Measurements from ENCODE around the gene SLC13A2.

The SLC13A2 gene

DNA sequence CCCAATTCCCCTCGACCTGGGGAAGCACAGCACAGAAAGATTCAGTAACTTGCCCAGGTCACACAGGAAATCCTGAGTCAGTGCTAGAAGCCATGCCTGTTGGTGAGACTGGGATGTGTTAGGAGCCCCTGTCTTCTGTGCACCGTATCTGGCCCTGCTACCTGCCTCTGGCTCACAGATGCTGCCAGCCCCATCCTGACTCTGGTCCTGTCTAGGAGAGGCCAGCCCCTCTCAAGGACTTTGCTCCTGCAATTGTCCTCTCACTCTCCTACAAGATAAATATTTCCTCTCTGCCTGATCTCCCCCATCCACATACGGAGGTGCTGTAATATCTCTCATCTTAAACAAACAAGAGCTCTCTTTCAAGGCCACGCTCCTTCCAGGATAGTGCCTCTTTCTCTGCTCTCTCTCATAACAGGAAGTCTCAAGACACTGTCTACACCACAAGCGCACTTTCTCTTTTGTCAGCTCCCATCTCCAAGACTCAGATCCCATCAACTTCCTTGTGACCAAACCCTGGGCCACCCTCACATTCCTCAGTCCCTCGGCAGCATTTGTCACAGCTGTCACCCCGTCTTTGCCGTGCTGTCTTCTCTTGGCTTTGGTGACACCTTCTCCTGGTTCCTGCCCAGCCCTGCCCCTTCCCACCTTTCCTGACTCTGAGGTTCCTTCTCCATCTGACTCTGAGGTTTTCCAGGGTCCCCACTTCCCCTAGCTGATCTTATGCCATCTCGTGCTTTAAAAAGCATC, 1.9 kb downstream of the SLC13A2 start:
- Mint-ChIP-seq H3K27ac (ENCODE audit: low read depth) (peak overlapping the region; percentile 2), H3K4me3 (no peak overlapping the region), H3K36me3 (ENCODE audit: insufficient read depth) (no peaks in the 10 kb centered on the region), H3K9me3 (no peaks in the 10 kb centered on the region), H3K4me1 (peaks cover 7% of the 10 kb centered on the region), H3K27me3 (no peaks in the 10 kb centered on the region)
- ATAC-seq (replicated peaks; ENCODE audit: extremely low read depth, poor library complexity, severe bottlenecking) (no peak), DNase-seq (ENCODE audit: low spot score in 2 of 2) (no peak)

GRCh38 chr17:28476076-28476865, 2.8 kb downstream of the SLC13A2 start:
- no peaks in the 10 kb centered on the region for H3K27me3 Mint-ChIP-seq
- no peaks in the 10 kb centered on the region for H3K36me3 Mint-ChIP-seq (ENCODE audit: insufficient read depth)
- peaks cover 7% of the 10 kb centered on the region for H3K4me1 Mint-ChIP-seq
- no peaks in the 10 kb centered on the region for H3K9me3 Mint-ChIP-seq
- no peak overlapping the region for H3K27ac Mint-ChIP-seq (ENCODE audit: low read depth)
- no peak for DNase-seq (ENCODE audit: low spot score in 2 of 2)
- ATAC-seq (replicated peaks; ENCODE audit: extremely low read depth, poor library complexity, severe bottlenecking), result no peak
- no peak overlapping the region for H3K4me3 Mint-ChIP-seq

- Mint-ChIP-seq H3K9me3 (no peaks in the 10 kb centered on the region), H3K27me3 (no peaks in the 10 kb centered on the region), H3K36me3 (ENCODE audit: insufficient read depth) (no peaks in the 10 kb centered on the region), H3K27ac (ENCODE audit: low read depth) (no peak overlapping the region), H3K4me3 (no peak overlapping the region), H3K4me1 (peaks cover 7% of the 10 kb centered on the region)
- ATAC-seq (replicated peaks; ENCODE audit: extremely low read depth, poor library complexity, severe bottlenecking) (no peak), DNase-seq (ENCODE audit: low spot score in 2 of 2) (no peak)
Observed at GRCh38 chr17:28477928-28478327, 4.5 kb downstream of the SLC13A2 start.

- no peaks in the 10 kb centered on the region for H3K9me3 Mint-ChIP-seq
- no peak for DNase-seq (ENCODE audit: low spot score in 2 of 2)
- peaks cover 7% of the 10 kb centered on the region for H3K4me1 Mint-ChIP-seq
- H3K4me3 Mint-ChIP-seq, result no peak overlapping the region
- H3K27ac Mint-ChIP-seq (ENCODE audit: low read depth), result no peak overlapping the region
- peaks cover 2% of the 10 kb centered on the region for H3K36me3 Mint-ChIP-seq (ENCODE audit: insufficient read depth)
- ATAC-seq (replicated peaks; ENCODE audit: extremely low read depth, poor library complexity, severe bottlenecking), result no peak
- H3K27me3 Mint-ChIP-seq, result no peaks in the 10 kb centered on the region
Observed at GRCh38 chr17:28478712-28479615, 5.5 kb downstream of the SLC13A2 start.

GRCh38 chr17:28480278-28480677, 6.8 kb downstream of the SLC13A2 start:
- Mint-ChIP-seq H3K27me3 (no peaks in the 10 kb centered on the region), H3K4me3 (no peak overlapping the region), H3K4me1 (peaks cover 9% of the 10 kb centered on the region), H3K9me3 (no peaks in the 10 kb centered on the region), H3K27ac (ENCODE audit: low read depth) (no peak overlapping the region), H3K36me3 (ENCODE audit: insufficient read depth) (peaks cover 2% of the 10 kb centered on the region)
- no peak for ATAC-seq (replicated peaks; ENCODE audit: extremely low read depth, poor library complexity, severe bottlenecking)
- no peak for DNase-seq (ENCODE audit: low spot score in 2 of 2)

DNA sequence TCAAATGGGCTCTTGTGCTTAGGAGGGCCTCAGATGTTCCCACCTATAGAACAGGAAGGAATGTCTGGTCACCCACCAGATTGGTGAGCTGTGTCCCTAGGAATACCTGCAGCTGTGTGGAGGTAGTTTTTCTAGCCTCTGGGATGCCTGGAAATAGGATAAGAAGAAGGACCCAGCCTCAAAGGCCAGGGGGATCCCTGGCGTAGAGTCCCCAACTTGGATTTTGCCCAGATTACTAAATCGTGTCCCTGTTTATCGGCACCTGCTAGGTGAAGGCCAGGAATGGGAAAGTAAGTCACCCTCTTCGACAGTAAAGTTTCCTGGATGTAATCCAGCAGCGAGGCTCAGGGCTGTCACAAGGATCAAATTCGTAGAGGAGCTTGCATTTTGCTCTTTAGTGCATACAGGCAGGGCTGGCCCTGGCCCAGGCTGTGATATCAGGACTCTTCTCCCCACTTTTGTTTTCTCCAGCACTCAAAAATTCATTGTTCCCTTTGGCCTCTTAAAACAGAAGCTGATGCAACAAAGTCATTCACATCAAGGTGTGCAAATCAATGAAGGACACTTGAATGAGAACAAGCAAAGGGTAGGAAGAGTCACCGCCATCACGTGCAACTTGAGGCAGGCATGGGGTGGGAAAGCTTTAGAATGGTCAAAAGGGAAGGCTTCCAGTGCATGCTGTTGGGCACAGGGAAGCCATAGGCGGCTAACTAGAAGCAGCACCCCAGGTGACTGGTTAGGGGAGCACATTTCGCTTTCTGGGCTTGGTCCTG, 7.5 kb downstream of the SLC13A2 start:
- ATAC-seq (replicated peaks; ENCODE audit: extremely low read depth, poor library complexity, severe bottlenecking), result no peak
- no peaks in the 10 kb centered on the region for H3K9me3 Mint-ChIP-seq

GRCh38 chr17:28482551-28483199, 9.2 kb downstream of the SLC13A2 start:
- ATAC-seq (replicated peaks; ENCODE audit: extremely low read depth, poor library complexity, severe bottlenecking) (no peak), DNase-seq (ENCODE audit: low spot score in 2 of 2) (no peak)
- H3K27ac Mint-ChIP-seq (ENCODE audit: low read depth), result no peak overlapping the region
- H3K4me3 Mint-ChIP-seq, result no peak overlapping the region
- H3K27me3 Mint-ChIP-seq, result no peaks in the 10 kb centered on the region
- H3K4me1 Mint-ChIP-seq, result peaks cover 4% of the 10 kb centered on the region
- H3K36me3 Mint-ChIP-seq (ENCODE audit: insufficient read depth), result peaks cover 2% of the 10 kb centered on the region
- H3K9me3 Mint-ChIP-seq, result no peaks in the 10 kb centered on the region

More for the DNA sequence above, 7.5 kb downstream of the SLC13A2 start:
- peaks cover 2% of the 10 kb centered on the region for H3K36me3 Mint-ChIP-seq (ENCODE audit: insufficient read depth)
- H3K4me1 Mint-ChIP-seq, result peaks cover 4% of the 10 kb centered on the region
- no peak for DNase-seq (ENCODE audit: low spot score in 2 of 2)
- H3K27ac Mint-ChIP-seq (ENCODE audit: low read depth), result no peak overlapping the region
- no peaks in the 10 kb centered on the region for H3K27me3 Mint-ChIP-seq
- no peak overlapping the region for H3K4me3 Mint-ChIP-seq

DNA sequence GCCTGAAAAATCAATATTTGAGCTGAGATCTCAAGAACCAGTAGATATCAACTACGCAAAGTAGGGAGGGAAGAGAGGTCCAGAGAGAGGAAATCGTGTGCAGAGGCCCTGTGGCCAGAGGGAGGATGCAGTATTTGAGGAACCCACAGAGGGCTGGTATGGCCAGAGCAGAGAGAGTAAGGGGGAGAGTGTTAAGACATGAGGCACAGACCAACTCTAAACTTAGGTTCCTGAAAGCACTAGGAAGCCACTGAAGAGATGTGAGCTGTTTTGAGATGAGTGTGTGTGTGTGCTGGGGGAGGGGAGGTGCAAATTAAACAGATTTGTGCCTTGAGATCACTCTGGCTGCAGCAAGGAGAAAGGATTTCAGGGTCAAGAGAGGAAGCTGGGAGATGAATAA, 10.9 kb downstream of the SLC13A2 start:
- peaks cover 3% of the 10 kb centered on the region for H3K36me3 Mint-ChIP-seq (ENCODE audit: insufficient read depth)
- peak overlapping the region; percentile 39 for H3K27ac Mint-ChIP-seq (ENCODE audit: low read depth)
- H3K4me3 Mint-ChIP-seq, result no peak overlapping the region
- ATAC-seq (replicated peaks; ENCODE audit: extremely low read depth, poor library complexity, severe bottlenecking), result no peak
- no peak for DNase-seq (ENCODE audit: low spot score in 2 of 2)
- no peaks in the 10 kb centered on the region for H3K9me3 Mint-ChIP-seq
- H3K27me3 Mint-ChIP-seq, result no peaks in the 10 kb centered on the region
- H3K4me1 Mint-ChIP-seq, result peaks cover 4% of the 10 kb centered on the region

GRCh38 chr17:28485049-28485448, 11.6 kb downstream of the SLC13A2 start:
- Mint-ChIP-seq H3K4me1 (peaks cover 4% of the 10 kb centered on the region), H3K36me3 (ENCODE audit: insufficient read depth) (peaks cover 3% of the 10 kb centered on the region), H3K27me3 (no peaks in the 10 kb centered on the region), H3K9me3 (no peaks in the 10 kb centered on the region), H3K27ac (ENCODE audit: low read depth) (no peak overlapping the region), H3K4me3 (no peak overlapping the region)
- DNase-seq (ENCODE audit: low spot score in 2 of 2) (no peak), ATAC-seq (replicated peaks; ENCODE audit: extremely low read depth, poor library complexity, severe bottlenecking) (no peak)

- peaks cover 4% of the 10 kb centered on the region for H3K4me1 Mint-ChIP-seq
- H3K36me3 Mint-ChIP-seq (ENCODE audit: insufficient read depth), result peaks cover 3% of the 10 kb centered on the region
- no peak overlapping the region for H3K4me3 Mint-ChIP-seq
- DNase-seq (ENCODE audit: low spot score in 2 of 2) (no peak), ATAC-seq (replicated peaks; ENCODE audit: extremely low read depth, poor library complexity, severe bottlenecking) (no peak)
- no peak overlapping the region for H3K27ac Mint-ChIP-seq (ENCODE audit: low read depth)
- H3K9me3 Mint-ChIP-seq, result no peaks in the 10 kb centered on the region
- H3K27me3 Mint-ChIP-seq, result peaks cover 18% of the 10 kb centered on the region
Observed at GRCh38 chr17:28487881-28488532, 14.6 kb downstream of the SLC13A2 start.

DNA sequence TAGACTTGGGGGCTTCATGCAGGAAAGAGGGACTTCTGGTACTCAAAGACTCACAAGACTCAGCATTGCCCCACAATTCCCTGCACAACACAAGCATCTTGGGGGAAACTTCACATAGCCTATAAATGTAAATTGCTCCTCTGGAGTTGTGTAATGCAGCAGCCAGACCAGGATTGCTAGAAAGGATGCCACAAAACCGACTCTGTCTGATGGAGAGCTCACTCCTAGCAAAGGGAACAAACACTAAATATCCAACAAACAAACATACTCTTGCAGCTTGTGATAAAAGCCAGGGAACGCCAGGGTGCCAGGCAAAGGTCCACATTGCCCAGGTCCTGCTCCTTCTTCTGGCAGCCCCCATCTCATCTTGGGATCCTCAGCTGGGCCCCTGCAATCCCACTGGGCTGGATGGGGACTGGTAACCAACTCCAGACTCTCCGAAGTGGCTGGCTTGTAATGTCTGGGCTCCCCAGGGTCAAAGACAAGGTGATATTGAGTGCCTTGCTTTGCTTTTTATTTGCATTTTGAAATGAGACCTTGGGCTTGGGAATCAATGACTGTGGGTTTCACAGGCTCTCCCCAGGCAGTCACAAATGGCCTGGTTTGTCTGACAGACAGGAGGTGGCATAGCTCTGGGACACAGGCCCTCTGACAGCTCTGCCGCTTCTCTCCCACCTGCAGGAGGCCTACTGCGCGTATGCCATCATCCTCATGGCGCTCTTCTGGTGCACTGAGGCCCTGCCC, 15.3 kb downstream of the SLC13A2 start:
- DNase-seq (ENCODE audit: low spot score in 2 of 2) (no peak), ATAC-seq (replicated peaks; ENCODE audit: extremely low read depth, poor library complexity, severe bottlenecking) (no peak)
- no peaks in the 10 kb centered on the region for H3K9me3 Mint-ChIP-seq
- H3K4me3 Mint-ChIP-seq, result no peak overlapping the region
- no peak overlapping the region for H3K27ac Mint-ChIP-seq (ENCODE audit: low read depth)
- H3K36me3 Mint-ChIP-seq (ENCODE audit: insufficient read depth), result peaks cover 2% of the 10 kb centered on the region
- peaks cover 22% of the 10 kb centered on the region for H3K27me3 Mint-ChIP-seq
- H3K4me1 Mint-ChIP-seq, result peaks cover 4% of the 10 kb centered on the region
